DOHH2 (cell line): ENCODE measurements around the gene USP10.

Experiments
- H3F3A ChIP-seq: fragments of 200-600 bp; sonication (generic), shearing (Covaris generic); 2 replicates; pipeline ENCODE4 v1.6.0; 2016; ENCODE audit warnings: antibody characterized with exemption, mild to moderate bottlenecking; ENCODE audit not compliant: control insufficient read depth, insufficient read depth
- H3K27ac ChIP-seq: fragments of 200-600 bp; sonication (generic); 2 replicates; pipeline ENCODE4 v1.5.1; 2014; ENCODE audit warnings: low read depth, mild to moderate bottlenecking, low read length, moderate library complexity
- H3K27me3 ChIP-seq: fragments of 200-600 bp; sonication (generic); 2 replicates; pipeline ENCODE4 v1.6.1; 2014; ENCODE audit warnings: mild to moderate bottlenecking, low read length, mixed read lengths; ENCODE audit not compliant: control insufficient read depth
- H3K36me3 ChIP-seq: fragments of 200-600 bp; sonication (generic); 2 replicates; pipeline ENCODE4 v1.6.1; 2014; ENCODE audit warnings: mild to moderate bottlenecking, low read length, moderate library complexity, mixed read lengths; ENCODE audit not compliant: control insufficient read depth
- H3K4me1 ChIP-seq: fragments of 200-600 bp; sonication (generic); 2 replicates; pipeline ENCODE4 v1.6.1; 2014; ENCODE audit warnings: mild to moderate bottlenecking, low read length, mixed read lengths; ENCODE audit not compliant: control insufficient read depth
- H3K4me2 ChIP-seq: fragments of 200-600 bp; sonication (generic); 2 replicates; pipeline ENCODE4 v1.6.0; 2014; ENCODE audit warnings: mild to moderate bottlenecking, low read length, moderate library complexity
- H3K4me3 ChIP-seq: fragments of 200-600 bp; sonication (generic); 2 replicates; pipeline ENCODE4 v1.5.1; 2014; ENCODE audit warnings: mild to moderate bottlenecking, low read length, mixed read lengths
- H3K79me2 ChIP-seq: fragments of 200-600 bp; sonication (generic); 2 replicates; pipeline ENCODE4 v1.6.1; 2014; ENCODE audit warnings: mild to moderate bottlenecking, low read length, mixed read lengths; ENCODE audit not compliant: control insufficient read depth
- H3K9me2 ChIP-seq: fragments of 200-600 bp; sonication (generic); replicated peaks from 2 replicates; pipeline ENCODE4 v1.6.1; 2014; ENCODE audit warnings: mild to moderate bottlenecking, low read length, mixed read lengths; ENCODE audit not compliant: control insufficient read depth
- H3K9me3 ChIP-seq: fragments of 200-600 bp; sonication (generic); 2 replicates; pipeline ENCODE4 v1.6.1; 2014; ENCODE audit warnings: antibody characterized with exemption, low read length, mixed read lengths; ENCODE audit not compliant: control insufficient read depth, insufficient read depth
- H4K20me1 ChIP-seq: fragments of 200-600 bp; sonication (generic); 2 replicates; pipeline ENCODE4 v1.6.0; 2014; ENCODE audit warnings: low read depth, mild to moderate bottlenecking, antibody characterized with exemption, low read length, moderate library complexity; ENCODE audit not compliant: control insufficient read depth, insufficient read depth
- CTCF ChIP-seq: fragments of 200-600 bp; sonication (generic); IDR thresholded peaks from one replicate; pipeline ENCODE4 v1.5.1; 2014; ENCODE audit warnings: antibody characterized with exemption, mild to moderate bottlenecking, low read depth, low read length; ENCODE audit not compliant: poor library complexity, severe bottlenecking
- EZH2phosphoT487 ChIP-seq: fragments of 200-600 bp; sonication (generic); IDR thresholded peaks from 2 replicates; pipeline ENCODE4 v1.6.1; 2017; ENCODE audit warnings: borderline replicate concordance, mild to moderate bottlenecking, antibody characterized with exemption, low read length, moderate library complexity, mixed read lengths

Gene USP10

GRCh38 chr16:84825896-84826557, 126.2 kb downstream of the USP10 start:
- Histone ChIP-seq H3K27me3 (0 out of 2 replicates have a peak, but pooled peaks cover 3% of the 10 kb centered on the region), H3K4me1 (no peaks in the 10 kb centered on the region), H3F3A (no peaks in the 10 kb centered on the region), H4K20me1 (no peaks in the 10 kb centered on the region), H3K27ac (no peak overlapping the region), H3K79me2 (no peaks in the 10 kb centered on the region), H3K4me3 (no peak overlapping the region), H3K4me2 (no peak overlapping the region), H3K9me2 (no peaks in the 10 kb centered on the region), H3K36me3 (no peaks in the 10 kb centered on the region), H3K9me3 (no peaks in the 10 kb centered on the region)
- TF ChIP-seq EZH2phosphoT487 (no peak), CTCF (no peak)

- no peaks in the 10 kb centered on the region for H3K4me1 ChIP-seq
Measured at GRCh38 chr16:84826558-84826941, 126.8 kb downstream of the USP10 start.

GRCh38 chr16:84827131-84827574, 127.4 kb downstream of the USP10 start:
- Histone ChIP-seq H4K20me1 (no peaks in the 10 kb centered on the region), H3K9me2 (no peaks in the 10 kb centered on the region), H3K79me2 (no peaks in the 10 kb centered on the region), H3K9me3 (no peaks in the 10 kb centered on the region), H3K27me3 (0 out of 2 replicates have a peak, but pooled peaks cover 3% of the 10 kb centered on the region), H3K4me1 (no peaks in the 10 kb centered on the region), H3K36me3 (no peaks in the 10 kb centered on the region), H3F3A (no peaks in the 10 kb centered on the region), H3K27ac (no peak overlapping the region), H3K4me3 (no peak overlapping the region), H3K4me2 (no peak overlapping the region)
- TF ChIP-seq CTCF (no peak), EZH2phosphoT487 (no peak)

More at GRCh38 chr16:84826558-84826941, 126.8 kb downstream of the USP10 start:
- H3K9me3 ChIP-seq: no peaks in the 10 kb centered on the region
- no peaks in the 10 kb centered on the region for H3K9me2 ChIP-seq
- H3K79me2 ChIP-seq: no peaks in the 10 kb centered on the region
- TF ChIP-seq CTCF (no peak), EZH2phosphoT487 (no peak)
- H3K4me2 ChIP-seq: no peak overlapping the region
- no peaks in the 10 kb centered on the region for H3F3A ChIP-seq
- no peaks in the 10 kb centered on the region for H3K36me3 ChIP-seq
- no peaks in the 10 kb centered on the region for H4K20me1 ChIP-seq
- H3K4me3 ChIP-seq: no peak overlapping the region
- H3K27me3 ChIP-seq: 0 out of 2 replicates have a peak, but pooled peaks cover 3% of the 10 kb centered on the region
- no peak overlapping the region for H3K27ac ChIP-seq
